Activated CD4-positive, alpha-beta T cell treated with anti-CD3 and anti-CD28 coated beads for 1 hour (primary cell): ENCODE results near the gene GNAO1.

Source experiments
- DNase-seq: peaks from one replicate; pipeline ENCODE4 v3.0.0-alpha.2; 2020

GNAO1 gene

GRCh38 chr16:56242740-56243139 is 51.5 kb downstream of the GNAO1 start:
- DNase-seq: no peak

- no peak for DNase-seq
Measured at GRCh38 chr16:56244612-56245011, 53.3 kb downstream of the GNAO1 start.

GRCh38 chr16:56245197-56245596 is 53.9 kb downstream of the GNAO1 start:
- no peak for DNase-seq

- no peak for DNase-seq
Measured at GRCh38 chr16:56246051-56246817, 54.9 kb downstream of the GNAO1 start.

- DNase-seq: no peak
Measured at GRCh38 chr16:56247018-56247417, 55.7 kb downstream of the GNAO1 start.

GRCh38 chr16:56247808-56248207 is 56.5 kb downstream of the GNAO1 start:
- no peak for DNase-seq

- DNase-seq: no peak
Measured at GRCh38 chr16:56252835-56253234, 61.5 kb downstream of the GNAO1 start.

GRCh38 chr16:56255904-56256303 is 64.6 kb downstream of the GNAO1 start:
- DNase-seq: no peak

GRCh38 chr16:56257239-56257638 is 66.0 kb downstream of the GNAO1 start:
- no peak for DNase-seq

GRCh38 chr16:56257666-56258342 is 66.5 kb downstream of the GNAO1 start:
- no peak for DNase-seq

GRCh38 chr16:56258508-56259424 is 67.5 kb downstream of the GNAO1 start:
- DNase-seq: no peak

- DNase-seq: no peak
Measured at GRCh38 chr16:56259425-56259779, 68.1 kb downstream of the GNAO1 start.

GRCh38 chr16:56260378-56261160 is 69.3 kb downstream of the GNAO1 start:
- no peak for DNase-seq

GRCh38 chr16:56261656-56262055 is 70.4 kb downstream of the GNAO1 start:
- DNase-seq: no peak

GRCh38 chr16:56262148-56262547 is 70.9 kb downstream of the GNAO1 start:
- peak; percentile 11 for DNase-seq

GRCh38 chr16:56262551-56263245 is 71.4 kb downstream of the GNAO1 start:
- DNase-seq: no peak

GRCh38 chr16:56263711-56264608 is 72.7 kb downstream of the GNAO1 start:
- DNase-seq: no peak

- DNase-seq: no peak
Measured at GRCh38 chr16:56264609-56264972, 73.3 kb downstream of the GNAO1 start.

- DNase-seq: no peak
Measured at GRCh38 chr16:56265184-56265583, 73.9 kb downstream of the GNAO1 start.

GRCh38 chr16:56265746-56266145 is 74.5 kb downstream of the GNAO1 start:
- no peak for DNase-seq
